22Rv1 (cell line): ENCODE results near the gene SARS1.

ENCODE experiments used
- ZFX ChIP-seq: fragments of 450-650 bp; IDR thresholded peaks from 2 replicates; pipeline ENCODE4 v1.6.1; 2017; ENCODE audit warnings: antibody characterized with exemption, borderline replicate concordance
- TF ChIP-seq, protein P1 (sequence below): fragments of 450-650 bp; IDR thresholded peaks from 2 replicates; pipeline ENCODE4 v1.5.1; 2017; ENCODE audit warnings: mild to moderate bottlenecking

- TF ChIP-seq, protein P1, sequence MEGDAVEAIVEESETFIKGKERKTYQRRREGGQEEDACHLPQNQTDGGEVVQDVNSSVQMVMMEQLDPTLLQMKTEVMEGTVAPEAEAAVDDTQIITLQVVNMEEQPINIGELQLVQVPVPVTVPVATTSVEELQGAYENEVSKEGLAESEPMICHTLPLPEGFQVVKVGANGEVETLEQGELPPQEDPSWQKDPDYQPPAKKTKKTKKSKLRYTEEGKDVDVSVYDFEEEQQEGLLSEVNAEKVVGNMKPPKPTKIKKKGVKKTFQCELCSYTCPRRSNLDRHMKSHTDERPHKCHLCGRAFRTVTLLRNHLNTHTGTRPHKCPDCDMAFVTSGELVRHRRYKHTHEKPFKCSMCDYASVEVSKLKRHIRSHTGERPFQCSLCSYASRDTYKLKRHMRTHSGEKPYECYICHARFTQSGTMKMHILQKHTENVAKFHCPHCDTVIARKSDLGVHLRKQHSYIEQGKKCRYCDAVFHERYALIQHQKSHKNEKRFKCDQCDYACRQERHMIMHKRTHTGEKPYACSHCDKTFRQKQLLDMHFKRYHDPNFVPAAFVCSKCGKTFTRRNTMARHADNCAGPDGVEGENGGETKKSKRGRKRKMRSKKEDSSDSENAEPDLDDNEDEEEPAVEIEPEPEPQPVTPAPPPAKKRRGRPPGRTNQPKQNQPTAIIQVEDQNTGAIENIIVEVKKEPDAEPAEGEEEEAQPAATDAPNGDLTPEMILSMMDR = no peak
- no peak for TF ChIP-seq ZFX
Measured at GRCh38 chr1:109240158-109241152, 26.7 kb downstream of the SARS1 start.
